Central memory CD8-positive, alpha-beta T cell (primary cell): ENCODE results near the gene MEI4.
"Not testable (repeated sequence)": the region's sequence is repeated elsewhere in the genome, so short reads cannot be mapped to it uniquely, and the experiment has no call there.

Source experiments
- ATAC-seq: fragments of 150-1000 bp; cut with Tn5 transposase; replicated peaks from 2 replicates; pipeline ENCODE4 v1.10.0; 2022; ENCODE audit warnings: mild to moderate bottlenecking, moderate FRiP score, moderate number of reproducible peaks; ENCODE audit not compliant: poor library complexity, severe bottlenecking; ENCODE audit errors: extremely low read depth
- DNase-seq, 2 donors: peaks; one replicate each; pipeline ENCODE4 v3.0.0; 2021; ENCODE audit warnings: low spot score in 2 of 2
- H3K27ac Mint-ChIP-seq: one replicate; pipeline ENCODE4 v1.8.0; 2022; ENCODE audit warnings: low read depth, mild to moderate bottlenecking, moderate library complexity, mixed read lengths
- H3K27me3 Mint-ChIP-seq: one replicate; pipeline ENCODE4 v1.8.0; 2022; ENCODE audit warnings: mixed read lengths
- H3K36me3 Mint-ChIP-seq: one replicate; pipeline ENCODE4 v1.8.0; 2022; ENCODE audit warnings: mild to moderate bottlenecking, moderate library complexity, mixed read lengths; ENCODE audit not compliant: insufficient read depth
- H3K4me1 Mint-ChIP-seq: one replicate; pipeline ENCODE4 v1.8.0; 2022; ENCODE audit warnings: mixed read lengths
- H3K4me3 Mint-ChIP-seq: one replicate; pipeline ENCODE4 v1.8.0; 2022; ENCODE audit warnings: mild to moderate bottlenecking, moderate library complexity, mixed read lengths
- H3K9me3 Mint-ChIP-seq: one replicate; pipeline ENCODE4 v1.8.0; 2022; ENCODE audit warnings: mixed read lengths

The MEI4 gene

GRCh38 chr6:77778527-77778926 is 125.7 kb downstream of the MEI4 start:
- Mint-ChIP-seq H3K27ac (no peak overlapping the region), H3K27me3 (no peaks in the 10 kb centered on the region), H3K9me3 (peaks cover 9% of the 10 kb centered on the region), H3K36me3 (no peaks in the 10 kb centered on the region), H3K4me1 (no peaks in the 10 kb centered on the region), H3K4me3 (no peak overlapping the region)
- no peak for ATAC-seq
- DNase-seq = no peak

GRCh38 chr6:77786935-77787629 is 134.2 kb downstream of the MEI4 start:
- H3K4me3 Mint-ChIP-seq = no peak overlapping the region
- no peak overlapping the region for H3K27ac Mint-ChIP-seq
- DNase-seq = no peak
- H3K4me1 Mint-ChIP-seq = no peaks in the 10 kb centered on the region
- H3K27me3 Mint-ChIP-seq = no peaks in the 10 kb centered on the region
- H3K9me3 Mint-ChIP-seq = no peaks in the 10 kb centered on the region
- ATAC-seq = no peak
- H3K36me3 Mint-ChIP-seq = no peaks in the 10 kb centered on the region

- DNase-seq = no peak
- Mint-ChIP-seq H3K36me3 (no peaks in the 10 kb centered on the region), H3K27ac (no peak overlapping the region), H3K27me3 (no peaks in the 10 kb centered on the region), H3K9me3 (peaks cover 30% of the 10 kb centered on the region), H3K4me3 (no peak overlapping the region), H3K4me1 (no peaks in the 10 kb centered on the region)
- no peak for ATAC-seq
Observed at GRCh38 chr6:77796824-77797809, 144.3 kb downstream of the MEI4 start.

GRCh38 chr6:77812304-77812703 is 159.5 kb downstream of the MEI4 start:
- Mint-ChIP-seq H3K27ac (no peak overlapping the region), H3K4me1 (no peaks in the 10 kb centered on the region), H3K27me3 (no peaks in the 10 kb centered on the region), H3K4me3 (no peak overlapping the region), H3K9me3 (peaks cover 10% of the 10 kb centered on the region), H3K36me3 (no peaks in the 10 kb centered on the region)
- DNase-seq (no peak), ATAC-seq (no peak)

- no peak for DNase-seq
- Mint-ChIP-seq H3K9me3 (peaks cover 10% of the 10 kb centered on the region), H3K36me3 (no peaks in the 10 kb centered on the region), H3K4me1 (no peaks in the 10 kb centered on the region), H3K27ac (no peak overlapping the region), H3K4me3 (no peak overlapping the region), H3K27me3 (no peaks in the 10 kb centered on the region)
- ATAC-seq = no peak
Observed at GRCh38 chr6:77813090-77813489, 160.3 kb downstream of the MEI4 start.

GRCh38 chr6:77814119-77814518 is 161.3 kb downstream of the MEI4 start:
- no peak for ATAC-seq
- H3K9me3 Mint-ChIP-seq = peaks cover 5% of the 10 kb centered on the region
- H3K4me1 Mint-ChIP-seq = no peaks in the 10 kb centered on the region
- no peaks in the 10 kb centered on the region for H3K36me3 Mint-ChIP-seq
- no peak for DNase-seq
- no peaks in the 10 kb centered on the region for H3K27me3 Mint-ChIP-seq
- no peak overlapping the region for H3K27ac Mint-ChIP-seq
- no peak overlapping the region for H3K4me3 Mint-ChIP-seq

GRCh38 chr6:77815531-77815930 is 162.7 kb downstream of the MEI4 start:
- no peak overlapping the region for H3K27ac Mint-ChIP-seq
- H3K4me1 Mint-ChIP-seq = no peaks in the 10 kb centered on the region
- ATAC-seq (no peak), DNase-seq (no peak)
- no peaks in the 10 kb centered on the region for H3K27me3 Mint-ChIP-seq
- H3K36me3 Mint-ChIP-seq = no peaks in the 10 kb centered on the region
- no peak overlapping the region for H3K4me3 Mint-ChIP-seq
- H3K9me3 Mint-ChIP-seq = peaks cover 3% of the 10 kb centered on the region

GRCh38 chr6:77816766-77817270 is 164.0 kb downstream of the MEI4 start:
- H3K4me1 Mint-ChIP-seq = no peaks in the 10 kb centered on the region
- DNase-seq (no peak), ATAC-seq (no peak)
- no peak overlapping the region for H3K27ac Mint-ChIP-seq
- no peaks in the 10 kb centered on the region for H3K27me3 Mint-ChIP-seq
- peaks cover 7% of the 10 kb centered on the region for H3K9me3 Mint-ChIP-seq
- no peak overlapping the region for H3K4me3 Mint-ChIP-seq
- H3K36me3 Mint-ChIP-seq = no peaks in the 10 kb centered on the region

- Mint-ChIP-seq H3K36me3 (no peaks in the 10 kb centered on the region), H3K27ac (no peak overlapping the region), H3K27me3 (no peaks in the 10 kb centered on the region), H3K4me1 (no peaks in the 10 kb centered on the region), H3K4me3 (no peak overlapping the region), H3K9me3 (peaks cover 7% of the 10 kb centered on the region)
- no peak for DNase-seq
- no peak for ATAC-seq
Observed at GRCh38 chr6:77822265-77822664, 169.4 kb downstream of the MEI4 start.

GRCh38 chr6:77825204-77825603 is 172.4 kb downstream of the MEI4 start:
- Mint-ChIP-seq H3K27me3 (no peaks in the 10 kb centered on the region), H3K4me1 (no peaks in the 10 kb centered on the region), H3K4me3 (no peak overlapping the region), H3K9me3 (peaks cover 12% of the 10 kb centered on the region), H3K36me3 (no peaks in the 10 kb centered on the region), H3K27ac (no peak overlapping the region)
- DNase-seq (no peak), ATAC-seq (no peak)

- H3K36me3 Mint-ChIP-seq = no peaks in the 10 kb centered on the region
- H3K4me3 Mint-ChIP-seq = no peak overlapping the region
- no peak for ATAC-seq
- H3K27ac Mint-ChIP-seq = no peak overlapping the region
- H3K27me3 Mint-ChIP-seq = no peaks in the 10 kb centered on the region
- H3K9me3 Mint-ChIP-seq = peaks cover 11% of the 10 kb centered on the region
- H3K4me1 Mint-ChIP-seq = no peaks in the 10 kb centered on the region
- no peak for DNase-seq
Observed at GRCh38 chr6:77829736-77830135, 176.9 kb downstream of the MEI4 start.

GRCh38 chr6:77833749-77834148 is 180.9 kb downstream of the MEI4 start:
- not testable (repeated sequence) for H3K27me3 Mint-ChIP-seq, ATAC-seq
- H3K9me3 Mint-ChIP-seq = peaks cover 11% of the 10 kb centered on the region

GRCh38 chr6:77834591-77834996 is 181.8 kb downstream of the MEI4 start:
- ATAC-seq (no peak), DNase-seq (no peak)
- Mint-ChIP-seq H3K4me1 (no peaks in the 10 kb centered on the region), H3K36me3 (no peaks in the 10 kb centered on the region), H3K4me3 (no peak overlapping the region), H3K27me3 (no peaks in the 10 kb centered on the region), H3K9me3 (peaks cover 16% of the 10 kb centered on the region), H3K27ac (no peak overlapping the region)

More at GRCh38 chr6:77833749-77834148, 180.9 kb downstream of the MEI4 start:
- not testable (repeated sequence) for H3K4me1 Mint-ChIP-seq, H3K27ac Mint-ChIP-seq, DNase-seq, H3K4me3 Mint-ChIP-seq, H3K36me3 Mint-ChIP-seq
